Common myeloid progenitor, CD34-positive (primary cell): ENCODE results near the gene SLC28A1. TPM values are rescaled to one million over a fixed set of nuclear protein-coding genes. Genes with fewer than 3 reads are reported as not detected.

ENCODE experiments used
- CTCF ChIA-PET: fragments of 350-600 bp; sonication (Branson Sonifier 250); formaldehyde crosslinking; loops from one replicate; lab custom pipeline; 2021; ENCODE audit warnings: antibody characterized with exemption; lab: Charles Lee
- POLR2A ChIA-PET: fragments of 350-600 bp; sonication (Branson Sonifier 250); formaldehyde crosslinking; loops from one replicate; lab custom pipeline; 2021; ENCODE audit warnings: antibody characterized with exemption; lab: Charles Lee
- DNase-seq, 3 donors: peaks; one replicate each; pipeline versions ENCODE4 v3.0.0 to v3.0.0-alpha.2; 2013
- H3K27ac ChIP-seq, 2 experiments: 1 replicate in 1 of 2; 2 replicates in 1 of 2; pipeline ENCODE4 v1.7.0; 2013; ENCODE audit warnings: inconsistent platforms in 2 of 2, low read length in 2 of 2, mild to moderate bottlenecking in 2 of 2, low read depth in 1 of 2, moderate library complexity in 1 of 2; ENCODE audit not compliant: severe bottlenecking in 2 of 2, insufficient read depth in 1 of 2, poor library complexity in 1 of 2
- H3K27me3 ChIP-seq, 5 experiments: replicated peaks in 2 of 5; 1 replicate in 3 of 5; 2 replicates in 2 of 5; pipeline versions ENCODE4 v1.6.1 to v1.7.0; 2013; ENCODE audit warnings: low read length in 4 of 5, mild to moderate bottlenecking in 2 of 5, moderate library complexity in 2 of 5, inconsistent platforms in 1 of 5; ENCODE audit not compliant: insufficient read depth in 5 of 5, control insufficient read depth in 4 of 5
- H3K36me3 ChIP-seq, 4 experiments: 1 replicate in 2 of 4; 2 replicates in 2 of 4; pipeline versions ENCODE4 v1.6.1 to v1.7.0; 2013; ENCODE audit warnings: low read length in 3 of 4, control low read depth in 1 of 4, mild to moderate bottlenecking in 1 of 4; ENCODE audit not compliant: control insufficient read depth in 4 of 4, insufficient read depth in 4 of 4
- H3K4me1 ChIP-seq, 4 experiments: 1 replicate in 3 of 4; 2 replicates in 1 of 4; pipeline versions ENCODE4 v1.6.1 to v1.7.1; 2013; ENCODE audit warnings: low read length in 3 of 4, mild to moderate bottlenecking in 3 of 4, control low read depth in 1 of 4, inconsistent platforms in 1 of 4, moderate library complexity in 1 of 4; ENCODE audit not compliant: control insufficient read depth in 4 of 4, insufficient read depth in 4 of 4; ENCODE audit errors: control extremely low read depth in 1 of 4
- H3K4me3 ChIP-seq, 7 experiments: 1 replicate in 4 of 7; 2 replicates in 3 of 7; pipeline versions ENCODE4 v1.5.1 to v1.7.0; 2013; ENCODE audit warnings: mild to moderate bottlenecking in 7 of 7, low read length in 6 of 7, moderate library complexity in 6 of 7, inconsistent platforms in 2 of 7, low read depth in 2 of 7, control low read depth in 1 of 7; ENCODE audit not compliant: insufficient read depth in 4 of 7, control insufficient read depth in 1 of 7; ENCODE audit errors: extremely low read depth in 1 of 7
- H3K9me3 ChIP-seq, 5 experiments: 1 replicate in 4 of 5; 2 replicates in 1 of 5; pipeline versions ENCODE4 v1.6.1 to v1.7.1; 2013; ENCODE audit warnings: low read length in 4 of 5, mild to moderate bottlenecking in 2 of 5, inconsistent platforms in 1 of 5, low read depth in 1 of 5, moderate library complexity in 1 of 5; ENCODE audit not compliant: control insufficient read depth in 4 of 5, insufficient read depth in 2 of 5; ENCODE audit errors: control extremely low read depth in 1 of 5
- WGBS: methylation state at CpG from one replicate; pipeline ENCODE4 v1.1.5; 2013; ENCODE audit not compliant: insufficient coverage; 5-methylcytosine and 5-hydroxymethylcytosine counted together
- polyA plus RNA-seq: library from polyadenylated mRNA; unstranded; fragments of 120-200 nt; gene quantifications from one replicate; pipeline ENCODE4 v1.2.1, GENCODE V29; 2013

The SLC28A1 gene, protein sequence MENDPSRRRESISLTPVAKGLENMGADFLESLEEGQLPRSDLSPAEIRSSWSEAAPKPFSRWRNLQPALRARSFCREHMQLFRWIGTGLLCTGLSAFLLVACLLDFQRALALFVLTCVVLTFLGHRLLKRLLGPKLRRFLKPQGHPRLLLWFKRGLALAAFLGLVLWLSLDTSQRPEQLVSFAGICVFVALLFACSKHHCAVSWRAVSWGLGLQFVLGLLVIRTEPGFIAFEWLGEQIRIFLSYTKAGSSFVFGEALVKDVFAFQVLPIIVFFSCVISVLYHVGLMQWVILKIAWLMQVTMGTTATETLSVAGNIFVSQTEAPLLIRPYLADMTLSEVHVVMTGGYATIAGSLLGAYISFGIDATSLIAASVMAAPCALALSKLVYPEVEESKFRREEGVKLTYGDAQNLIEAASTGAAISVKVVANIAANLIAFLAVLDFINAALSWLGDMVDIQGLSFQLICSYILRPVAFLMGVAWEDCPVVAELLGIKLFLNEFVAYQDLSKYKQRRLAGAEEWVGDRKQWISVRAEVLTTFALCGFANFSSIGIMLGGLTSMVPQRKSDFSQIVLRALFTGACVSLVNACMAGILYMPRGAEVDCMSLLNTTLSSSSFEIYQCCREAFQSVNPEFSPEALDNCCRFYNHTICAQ
- not detected for polyA plus RNA-seq

DNA sequence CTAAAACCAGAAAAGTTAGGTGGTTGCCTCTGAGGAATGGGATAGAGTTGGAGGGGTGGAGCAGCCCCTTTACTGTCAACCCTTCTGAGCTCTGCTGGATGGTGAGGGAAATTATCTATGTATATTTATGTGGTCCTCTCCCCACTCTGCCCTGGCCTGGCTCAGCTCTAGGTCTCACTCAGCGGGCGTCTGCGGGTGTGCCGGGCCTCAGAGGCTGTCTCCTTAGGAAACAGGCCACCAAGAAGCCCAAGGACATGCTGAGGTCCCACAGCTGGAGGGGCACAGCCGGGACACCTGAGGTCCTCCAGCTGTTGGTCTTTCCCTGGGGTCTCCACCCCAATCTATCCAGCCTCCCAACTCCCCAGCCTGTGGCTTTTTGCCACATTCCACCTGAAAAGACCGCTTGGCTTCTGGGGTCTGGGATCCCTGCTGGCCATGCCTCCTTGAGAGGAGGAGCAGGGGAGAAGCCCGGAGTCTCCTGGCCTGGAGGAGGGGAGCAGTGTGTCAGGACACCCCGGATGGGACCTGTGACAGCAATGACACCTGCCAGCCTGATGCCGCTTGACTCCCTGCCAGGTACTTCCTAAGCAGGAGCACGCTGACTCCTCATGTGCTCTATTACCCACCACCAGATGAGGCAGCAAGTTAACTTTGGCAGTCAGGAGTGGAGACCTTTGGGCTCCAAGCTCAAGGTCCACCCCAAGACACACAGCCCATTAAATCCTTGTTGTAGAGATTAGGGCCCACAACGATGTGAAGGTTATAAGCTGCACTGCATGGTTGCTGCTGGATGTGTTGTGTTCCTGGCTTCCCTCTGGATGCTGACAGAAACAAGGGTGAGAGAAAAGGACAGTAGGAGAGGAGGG is at the start of gene SLC28A1:
Gene SLC28A1, plus strand, starts transcription at position 747 of the 866 bp plus-strand sequence. CDS start 3,099 bp downstream, outside the sequence.
- Histone ChIP-seq H3K27me3 (peaks cover 0 to 3% (median 0%) of the 10 kb centered on the region in 5 experiments), H3K4me1 (no peaks in the 10 kb centered on the region), H3K9me3 (no peaks in the 10 kb centered on the region), H3K36me3 (no peaks in the 10 kb centered on the region), H3K27ac (no peak within 1 kb of the TSS), H3K4me3 (no peak within 1 kb of the TSS)
- ChIA-PET CTCF (no interaction called here), POLR2A (no interaction called here)
- WGBS = 94% methylated on average over 10 of the region's 11 CpGs
- DNase-seq = no peak

DNA sequence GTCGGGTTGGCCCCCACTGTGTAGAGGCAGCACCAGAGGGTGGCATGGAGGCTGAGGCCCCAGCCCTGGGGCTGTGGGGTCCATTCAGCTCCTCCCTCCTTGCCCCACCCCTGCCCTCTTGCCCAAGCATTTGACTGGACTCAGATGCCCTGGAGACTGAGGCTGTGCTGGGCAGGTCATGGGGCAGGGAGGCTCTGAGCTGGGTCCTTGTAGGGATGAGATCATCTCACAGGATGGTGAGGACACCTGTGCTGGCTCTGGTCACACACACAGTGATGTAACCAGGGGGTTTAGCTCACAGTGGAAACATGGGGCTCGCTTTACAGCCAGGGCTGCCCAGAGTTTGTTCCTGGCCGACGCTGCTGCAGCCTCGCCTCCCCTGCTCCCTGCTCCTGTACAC is 49.5 kb upstream of the SLC28A1 start:
- POLR2A ChIA-PET = no interaction called here
- no peaks in the 10 kb centered on the region for H3K36me3 ChIP-seq
- H3K27ac ChIP-seq = no peak overlapping the region
- no peak for DNase-seq
- H3K4me3 ChIP-seq = no peak overlapping the region
- H3K4me1 ChIP-seq = peaks cover 0 to 7% (median 2%) of the 10 kb centered on the region in 4 experiments
- CTCF ChIA-PET = interaction anchor here (2.0 kb wide), 1 partner anchor 10 kb away, joined by 5 read pairs; no protein-coding TSS in a partner anchor
- H3K27me3 ChIP-seq = no peaks in the 10 kb centered on the region
- H3K9me3 ChIP-seq = no peaks in the 10 kb centered on the region
- 95% methylated on average over 5 of the region's 5 CpGs for WGBS

DNA sequence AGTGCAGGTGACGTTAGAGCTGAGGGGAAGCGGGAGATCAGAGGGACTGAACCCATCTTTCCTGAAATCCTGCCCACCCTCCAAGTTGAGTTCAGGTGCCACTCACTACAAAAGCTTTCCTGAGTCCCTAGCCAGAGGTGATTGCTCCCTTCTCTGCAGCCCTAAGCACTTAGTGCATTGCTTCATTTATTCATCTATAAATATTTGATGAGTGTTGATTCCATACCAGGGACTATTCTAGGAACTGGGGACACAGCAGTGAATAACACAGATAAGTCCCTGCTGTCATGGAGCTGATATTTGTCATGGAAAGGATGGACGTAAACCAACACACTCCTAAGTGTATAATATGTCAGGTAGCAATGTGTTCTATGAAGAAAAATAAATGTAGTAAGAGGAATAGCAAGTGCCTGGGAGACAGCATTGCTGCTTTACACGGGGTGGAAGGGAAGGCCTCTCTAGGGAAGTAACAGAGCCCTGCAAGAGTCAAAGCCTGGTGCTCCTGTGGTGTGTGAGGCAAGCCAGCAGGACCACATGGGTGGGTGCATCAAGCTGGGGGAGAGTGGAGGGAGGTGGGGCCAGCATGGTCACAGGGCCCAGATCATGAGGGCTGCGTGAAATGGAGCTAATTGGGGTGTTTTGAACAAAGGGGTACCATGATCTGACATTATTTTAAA is 48.7 kb upstream of the SLC28A1 start:
- H3K27ac ChIP-seq = no peak overlapping the region
- CTCF ChIA-PET = interaction anchor here (0.5 to 2.0 kb wide), 2 partner anchors 10 to 41 kb away, joined by 3 to 5 read pairs; no protein-coding TSS in a partner anchor
- H3K27me3 ChIP-seq = no peaks in the 10 kb centered on the region
- no peak for DNase-seq
- WGBS = 85% methylated on average over 4 of the region's 5 CpGs
- no peak overlapping the region for H3K4me3 ChIP-seq
- peaks cover 0 to 7% (median 2%) of the 10 kb centered on the region in 4 experiments for H3K4me1 ChIP-seq
- POLR2A ChIA-PET = no interaction called here
- H3K9me3 ChIP-seq = no peaks in the 10 kb centered on the region
- H3K36me3 ChIP-seq = no peaks in the 10 kb centered on the region

DNA sequence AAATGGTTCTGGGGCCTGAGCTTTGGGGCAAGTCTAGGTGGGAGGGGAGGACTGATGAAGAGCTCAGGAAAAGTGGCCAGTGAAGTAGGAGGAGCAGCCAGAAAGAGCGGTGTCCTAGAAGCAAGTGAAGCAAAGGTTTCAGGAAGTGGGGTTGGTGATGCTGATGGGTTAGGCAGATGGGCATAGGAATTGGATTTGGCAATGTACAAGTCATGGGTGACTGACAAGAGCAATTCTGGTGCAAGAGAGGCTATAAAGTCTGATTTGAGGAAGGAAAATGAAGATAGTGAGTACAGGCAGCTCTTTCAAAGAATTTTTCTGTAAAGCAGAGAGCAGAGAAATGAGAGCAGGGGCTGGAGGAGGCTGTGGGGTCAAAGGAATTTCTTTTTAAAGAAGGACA is 47.6 kb upstream of the SLC28A1 start:
- ChIA-PET POLR2A (no interaction called here), CTCF (interaction anchor here (1.8 to 2.0 kb wide), 2 partner anchors 9 to 11 kb away, joined by 5 to 8 read pairs; no protein-coding TSS in a partner anchor)
- H3K4me1 ChIP-seq = peaks cover 0 to 7% (median 2%) of the 10 kb centered on the region in 4 experiments
- H3K9me3 ChIP-seq = no peaks in the 10 kb centered on the region
- WGBS = 67% methylated on average over 1 of the region's 1 CpG
- no peak for DNase-seq
- no peak overlapping the region for H3K4me3 ChIP-seq
- H3K36me3 ChIP-seq = no peaks in the 10 kb centered on the region
- no peak overlapping the region for H3K27ac ChIP-seq
- H3K27me3 ChIP-seq = no peaks in the 10 kb centered on the region

DNA sequence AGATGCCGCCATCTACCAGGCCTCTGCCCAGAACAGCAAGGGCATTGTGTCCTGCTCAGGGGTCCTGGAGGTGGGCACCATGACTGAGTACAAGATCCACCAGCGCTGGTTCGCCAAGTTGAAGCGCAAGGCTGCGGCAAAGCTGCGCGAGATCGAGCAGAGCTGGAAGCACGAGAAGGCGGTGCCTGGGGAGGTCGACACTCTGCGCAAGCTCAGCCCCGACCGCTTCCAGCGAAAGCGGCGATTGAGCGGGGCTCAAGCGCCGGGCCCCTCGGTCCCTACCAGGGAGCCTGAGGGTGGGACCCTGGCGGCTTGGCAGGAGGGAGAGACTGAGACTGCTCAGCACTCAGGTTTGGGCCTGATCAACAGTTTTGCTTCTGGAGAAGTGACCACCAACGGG is 44.7 kb upstream of the SLC28A1 start:
- H3K9me3 ChIP-seq = no peaks in the 10 kb centered on the region
- no peaks in the 10 kb centered on the region for H3K4me1 ChIP-seq
- WGBS = 99% methylated on average over 22 of the region's 23 CpGs
- ChIA-PET POLR2A (no interaction called here), CTCF (interaction anchor here (1.0 kb wide), 1 partner anchor 268 kb away, joined by 3 read pairs; no protein-coding TSS in a partner anchor)
- no peaks in the 10 kb centered on the region for H3K27me3 ChIP-seq
- H3K27ac ChIP-seq = no peak overlapping the region
- H3K36me3 ChIP-seq = no peaks in the 10 kb centered on the region
- no peak overlapping the region for H3K4me3 ChIP-seq
- DNase-seq = no peak

DNA sequence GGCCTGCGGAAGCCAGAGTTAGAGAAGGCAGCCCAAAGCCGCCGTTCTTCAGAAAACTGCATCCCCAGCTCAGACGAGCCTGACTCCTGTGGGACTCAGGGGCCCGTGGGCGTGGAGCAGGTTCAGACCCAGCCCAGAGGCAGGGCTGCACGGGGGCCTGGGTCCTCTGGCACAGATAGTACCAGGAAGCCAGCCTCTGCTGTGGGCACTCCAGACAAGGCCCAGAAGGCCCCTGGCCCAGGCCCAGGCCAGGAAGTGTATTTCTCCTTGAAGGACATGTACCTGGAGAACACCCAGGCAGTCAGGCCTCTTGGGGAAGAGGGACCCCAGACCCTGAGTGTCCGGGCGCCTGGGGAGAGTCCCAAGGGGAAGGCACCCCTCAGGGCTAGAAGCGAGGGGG is 44.2 kb upstream of the SLC28A1 start:
- no peaks in the 10 kb centered on the region for H3K27me3 ChIP-seq
- H3K9me3 ChIP-seq = no peaks in the 10 kb centered on the region
- no peaks in the 10 kb centered on the region for H3K4me1 ChIP-seq
- ChIA-PET CTCF (interaction anchor here (1.0 kb wide), 1 partner anchor 269 kb away, joined by 3 read pairs; no protein-coding TSS in a partner anchor), POLR2A (no interaction called here)
- H3K4me3 ChIP-seq = no peak overlapping the region
- H3K36me3 ChIP-seq = no peaks in the 10 kb centered on the region
- WGBS = 95% methylated on average over 8 of the region's 10 CpGs
- H3K27ac ChIP-seq = no peak overlapping the region
- no peak for DNase-seq
